Smooth muscle cell (in vitro differentiated cells): ENCODE results near the gene POLG2. TPM values are rescaled to one million over a fixed set of nuclear protein-coding genes. Genes with fewer than 3 reads are reported as not detected.

ENCODE experiments used
- DNase-seq: peaks from one replicate; lab custom pipeline; 2025; ENCODE audit not compliant: unreplicated experiment; lab: John Stamatoyannopoulos, UW
- H2AFZ ChIP-seq: fragments of 200-600 bp; sonication (generic); 2 replicates; pipeline ENCODE4 v1.6.0; 2016; ENCODE audit warnings: antibody characterized with exemption, low read depth, mild to moderate bottlenecking
- H3F3A ChIP-seq: fragments of 200-600 bp; sonication (generic); 2 replicates; pipeline ENCODE4 v1.6.0; 2017; ENCODE audit warnings: antibody characterized with exemption, low read depth
- H3K27ac ChIP-seq: fragments of 200-600 bp; sonication (generic); 2 replicates; pipeline ENCODE4 v1.5.1; 2016; ENCODE audit warnings: low read depth, mild to moderate bottlenecking
- H3K27me3 ChIP-seq: fragments of 200-600 bp; sonication (generic); 2 replicates; pipeline ENCODE4 v1.6.1; 2016; ENCODE audit warnings: low read depth, mild to moderate bottlenecking
- H3K36me3 ChIP-seq: fragments of 200-600 bp; sonication (generic); 2 replicates; pipeline ENCODE4 v1.5.1; 2016; ENCODE audit warnings: low read depth
- H3K4me1 ChIP-seq: fragments of 200-600 bp; sonication (generic); 2 replicates; pipeline ENCODE4 v1.5.1; 2016; ENCODE audit warnings: low read depth
- H3K4me2 ChIP-seq: fragments of 200-600 bp; sonication (generic); 2 replicates; pipeline ENCODE4 v1.6.0; 2016; ENCODE audit warnings: mild to moderate bottlenecking
- H3K4me3 ChIP-seq: fragments of 200-600 bp; sonication (generic); 2 replicates; pipeline ENCODE4 v1.5.1; 2016; ENCODE audit warnings: mild to moderate bottlenecking
- H3K79me2 ChIP-seq: fragments of 200-600 bp; sonication (generic); 2 replicates; pipeline ENCODE4 v1.6.0; 2016; ENCODE audit warnings: low read depth, mild to moderate bottlenecking
- H3K9ac ChIP-seq: fragments of 200-600 bp; sonication (generic); 2 replicates; pipeline ENCODE4 v1.6.0; 2016; ENCODE audit warnings: low read depth
- H3K9me3 ChIP-seq: fragments of 200-600 bp; sonication (generic); replicated peaks from 2 replicates; pipeline ENCODE4 v1.5.1; 2016; ENCODE audit warnings: low read depth
- H4K20me1 ChIP-seq: fragments of 200-600 bp; sonication (generic); 2 replicates; pipeline ENCODE4 v1.6.0; 2016; ENCODE audit warnings: low read depth
- CTCF ChIP-seq: fragments of 200-600 bp; sonication (generic); IDR thresholded peaks from 2 replicates; pipeline ENCODE4 v1.5.1; 2017; ENCODE audit warnings: borderline replicate concordance, mild to moderate bottlenecking, antibody characterized with exemption; ENCODE audit not compliant: insufficient read depth, poor library complexity, severe bottlenecking
- WGBS: methylation state at CpG from one replicate; pipeline ENCODE4 v1.1.7; 2016; ENCODE audit warnings: low lambda C conversion rate; 5-methylcytosine and 5-hydroxymethylcytosine counted together
- polyA plus RNA-seq: library from polyadenylated mRNA; unstranded; fragments of >200 nt; fragmentation: Nextera tagmentation; extraction: Ambion mirVana; gene quantifications from 2 replicates; pipeline ENCODE4 v1.2.1, GENCODE V29; 2016
- total RNA-seq: library from RNA; depleted of rRNA; stranded (reverse); fragments of >200 nt; gene quantifications from 2 replicates; pipeline ENCODE4 v1.2.3, GENCODE V29; 2014

The POLG2 gene
- total and polyA plus RNA-seq, 2 experiments from 2014 or later: 8.0 to 22.6 TPM

- peak overlapping the region; percentile 100 for H3K9ac ChIP-seq
- H3K4me2 ChIP-seq: peak overlapping the region; percentile 86
- H3K9me3 ChIP-seq: no peaks in the 10 kb centered on the region
- peaks cover 28% of the 10 kb centered on the region for H3K4me1 ChIP-seq
- H4K20me1 ChIP-seq: peaks cover 89% of the 10 kb centered on the region
- under 1% methylated on average over 75 of the region's 76 CpGs for WGBS
- H2AFZ ChIP-seq: no peak overlapping the region
- peak overlapping the region; percentile 91 for H3K4me3 ChIP-seq
- peaks cover 40% of the 10 kb centered on the region for H3F3A ChIP-seq
- peak; percentile 36 for DNase-seq
- no peak for TF ChIP-seq CTCF
- H3K27me3 ChIP-seq: no peaks in the 10 kb centered on the region
- H3K36me3 ChIP-seq: peaks cover 35% of the 10 kb centered on the region
- H3K27ac ChIP-seq: peak overlapping the region; percentile 99
- H3K79me2 ChIP-seq: peaks cover 84% of the 10 kb centered on the region
Measured at GRCh38 chr17:64505340-64506200, 8.7 kb upstream of the POLG2 start.

- H2AFZ ChIP-seq: no peak overlapping the region
- H4K20me1 ChIP-seq: peaks cover 89% of the 10 kb centered on the region
- no peaks in the 10 kb centered on the region for H3K9me3 ChIP-seq
- H3K4me3 ChIP-seq: peak overlapping the region; percentile 91
- H3K27ac ChIP-seq: peak overlapping the region; percentile 99
- H3K36me3 ChIP-seq: peaks cover 42% of the 10 kb centered on the region
- DNase-seq: no peak
- H3F3A ChIP-seq: peaks cover 47% of the 10 kb centered on the region
- H3K9ac ChIP-seq: peak overlapping the region; percentile 100
- H3K4me1 ChIP-seq: peaks cover 28% of the 10 kb centered on the region
- TF ChIP-seq CTCF: no peak
- WGBS: 3% methylated on average over 13 of the region's 13 CpGs
- no peaks in the 10 kb centered on the region for H3K27me3 ChIP-seq
- H3K79me2 ChIP-seq: peaks cover 84% of the 10 kb centered on the region
- H3K4me2 ChIP-seq: peak overlapping the region; percentile 86
Measured at GRCh38 chr17:64504769-64505339, 8.0 kb upstream of the POLG2 start.

GRCh38 chr17:64503821-64504768 lies 7.2 kb upstream of the POLG2 start:
- peak overlapping the region; percentile 91 for H3K4me3 ChIP-seq
- H2AFZ ChIP-seq: no peak overlapping the region
- peaks cover 89% of the 10 kb centered on the region for H4K20me1 ChIP-seq
- H3K9me3 ChIP-seq: no peaks in the 10 kb centered on the region
- WGBS: 70% methylated on average over 7 of the region's 7 CpGs
- peaks cover 50% of the 10 kb centered on the region for H3K36me3 ChIP-seq
- peaks cover 76% of the 10 kb centered on the region for H3K79me2 ChIP-seq
- H3F3A ChIP-seq: peaks cover 55% of the 10 kb centered on the region
- H3K4me2 ChIP-seq: peak overlapping the region; percentile 86
- DNase-seq: no peak
- H3K9ac ChIP-seq: peak overlapping the region; percentile 100
- peaks cover 28% of the 10 kb centered on the region for H3K4me1 ChIP-seq
- peak overlapping the region; percentile 99 for H3K27ac ChIP-seq
- TF ChIP-seq CTCF: no peak
- H3K27me3 ChIP-seq: no peaks in the 10 kb centered on the region
